ENCODE results near the gene ELOVL5.
"Not testable (repeated sequence)": the region's sequence is repeated elsewhere in the genome, so short reads cannot be mapped to it uniquely, and the experiment has no call there.

ELOVL5 gene

DNA sequence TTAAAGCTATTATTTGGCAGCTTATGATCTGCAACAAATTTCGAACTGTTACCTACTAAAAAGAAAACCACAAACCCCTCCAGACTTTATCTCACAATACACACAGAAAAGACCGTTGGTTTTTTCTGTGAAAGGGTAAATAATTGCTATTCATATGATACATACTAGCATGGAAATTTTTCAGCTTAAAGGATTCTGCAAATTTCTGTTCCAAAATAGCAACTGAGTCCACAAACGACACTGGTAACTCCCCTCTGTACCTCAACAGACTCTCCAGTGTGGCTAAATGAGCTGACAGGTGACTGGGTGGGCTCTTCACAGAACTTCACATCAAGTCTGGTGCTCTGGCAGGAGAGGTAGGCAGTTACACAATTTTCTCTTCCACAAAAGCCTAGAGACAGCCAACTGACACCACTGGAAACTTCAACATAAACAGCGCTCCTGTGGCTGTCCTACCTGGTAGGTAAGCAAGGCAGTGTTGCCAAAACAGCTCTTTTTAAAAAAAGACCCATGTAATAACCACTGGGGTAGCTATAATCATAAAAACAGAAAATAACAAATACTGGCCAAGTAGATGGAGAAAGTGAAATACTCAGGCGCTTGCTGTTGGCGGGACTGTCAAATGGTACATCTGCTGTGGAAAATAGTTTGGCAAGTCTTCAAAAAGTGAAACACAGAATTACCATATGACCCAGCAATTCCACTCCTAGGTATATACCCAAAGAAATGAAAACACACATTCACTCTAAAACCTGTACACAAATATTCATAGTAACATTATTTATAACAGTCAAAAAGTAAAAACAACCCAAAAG is 37.8 kb downstream of the ELOVL5 start:
- H3K27ac ChIP-seq, result no peak overlapping the region
- TF ChIP-seq EZH2 (IDR thresholded peaks at IDR 0.05) (no peak), POLR2AphosphoS5 (IDR thresholded peaks at IDR 0.05; ENCODE audit: borderline replicate concordance, low read depth, low read length) (no peak), FOXP2 (optimal IDR thresholded peaks at IDR 0.05; ENCODE audit: control extremely low read depth, extremely low read length, insufficient read depth) (no peak)
- H3K9ac ChIP-seq (ENCODE audit: insufficient read length), result no peak overlapping the region
- no peaks in the 10 kb centered on the region for H3K9me3 ChIP-seq (ENCODE audit: low read depth, low read length)
- peaks cover 12% of the 10 kb centered on the region; the same call in 1 of the 2 replicates for H3K36me3 ChIP-seq (ENCODE audit: insufficient read depth, low read length)
- DNase-seq (ENCODE audit: low read depth, low spot score), result no peak
- no peak overlapping the region for H3K4me3 ChIP-seq

DNA sequence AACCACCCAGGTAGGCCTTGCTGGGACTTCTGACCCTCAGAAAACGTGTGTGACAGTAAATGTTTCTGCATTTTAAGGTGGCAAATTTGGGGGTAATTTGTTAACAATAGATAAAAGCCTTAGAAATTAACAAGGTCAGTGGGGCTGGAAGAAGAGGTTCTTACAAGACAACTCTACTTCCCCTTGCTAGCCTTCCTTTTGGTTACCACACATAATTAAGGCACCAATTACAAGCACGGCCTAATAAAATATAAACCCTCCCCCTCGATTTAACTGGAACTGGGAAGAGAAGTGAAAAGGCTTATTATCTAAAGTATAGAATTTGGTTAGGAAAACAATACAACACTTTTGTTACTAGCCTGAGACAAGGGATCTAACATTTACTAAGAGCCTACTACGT is 38.8 kb downstream of the ELOVL5 start:
- 0 out of 2 replicates have a peak overlapping the region, but pooled peaks have one; percentile 21 for H3K27ac ChIP-seq
- no peaks in the 10 kb centered on the region for H3K9me3 ChIP-seq (ENCODE audit: low read depth, low read length)
- H3K4me3 ChIP-seq, result no peak overlapping the region
- TF ChIP-seq FOXP2 (optimal IDR thresholded peaks at IDR 0.05; ENCODE audit: control extremely low read depth, extremely low read length, insufficient read depth), result no peak
- TF ChIP-seq POLR2AphosphoS5 (IDR thresholded peaks at IDR 0.05; ENCODE audit: borderline replicate concordance, low read depth, low read length), result no peak
- TF ChIP-seq EZH2 (IDR thresholded peaks at IDR 0.05), result no peak
- DNase-seq (ENCODE audit: low read depth, low spot score), result no peak
- H3K9ac ChIP-seq (ENCODE audit: insufficient read length), result no peak overlapping the region
- H3K36me3 ChIP-seq (ENCODE audit: insufficient read depth, low read length), result peaks cover 12% of the 10 kb centered on the region; the same call in 1 of the 2 replicates

DNA sequence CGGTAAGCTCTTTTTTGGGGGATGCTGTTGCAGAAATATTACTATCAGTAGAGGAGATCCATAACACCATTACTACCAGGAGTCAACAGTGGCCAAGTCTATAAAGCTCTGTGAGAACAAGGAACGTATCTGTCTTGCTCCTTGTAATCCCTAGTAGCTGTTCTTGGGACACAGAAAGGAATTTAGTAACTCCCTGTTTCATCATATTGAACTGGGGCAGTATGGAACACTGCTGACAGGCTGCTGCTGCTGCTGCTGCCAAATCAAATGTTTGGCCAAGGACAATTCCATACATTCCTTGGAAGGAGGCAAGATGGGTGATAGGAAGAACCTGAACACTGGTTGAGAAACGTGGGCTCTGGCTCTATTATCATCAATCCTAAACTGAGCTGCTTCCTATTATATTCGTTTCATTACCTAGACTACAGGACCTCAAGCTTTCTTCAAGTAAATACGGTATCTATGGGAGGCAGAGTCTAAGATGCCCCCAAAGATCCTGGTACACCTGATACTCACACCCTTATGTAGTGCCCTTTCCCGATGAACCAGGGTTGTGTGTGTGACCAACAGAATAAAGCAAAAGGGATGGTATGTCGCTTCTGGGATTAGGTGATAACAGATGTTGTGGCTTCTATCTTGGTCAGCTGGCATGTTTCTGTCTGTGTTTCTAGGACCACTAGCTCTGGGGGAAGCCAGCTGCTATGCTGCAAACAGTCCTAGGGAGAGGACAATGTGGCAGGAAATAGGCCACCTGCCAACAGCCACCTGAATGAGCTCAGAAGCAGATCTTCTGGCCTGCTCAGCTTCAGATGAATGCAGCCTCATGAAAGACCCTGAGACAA is 39.5 kb downstream of the ELOVL5 start:
- H3K27ac ChIP-seq, result no peak overlapping the region
- H3K4me3 ChIP-seq, result no peak overlapping the region
- TF ChIP-seq FOXP2 (optimal IDR thresholded peaks at IDR 0.05; ENCODE audit: control extremely low read depth, extremely low read length, insufficient read depth) (no peak), POLR2AphosphoS5 (IDR thresholded peaks at IDR 0.05; ENCODE audit: borderline replicate concordance, low read depth, low read length) (no peak), EZH2 (IDR thresholded peaks at IDR 0.05) (no peak)
- DNase-seq (ENCODE audit: low read depth, low spot score), result no peak
- H3K9ac ChIP-seq (ENCODE audit: insufficient read length), result no peak overlapping the region
- no peaks in the 10 kb centered on the region for H3K9me3 ChIP-seq (ENCODE audit: low read depth, low read length)
- H3K36me3 ChIP-seq (ENCODE audit: insufficient read depth, low read length), result peaks cover 12% of the 10 kb centered on the region; the same call in 1 of the 2 replicates

DNA sequence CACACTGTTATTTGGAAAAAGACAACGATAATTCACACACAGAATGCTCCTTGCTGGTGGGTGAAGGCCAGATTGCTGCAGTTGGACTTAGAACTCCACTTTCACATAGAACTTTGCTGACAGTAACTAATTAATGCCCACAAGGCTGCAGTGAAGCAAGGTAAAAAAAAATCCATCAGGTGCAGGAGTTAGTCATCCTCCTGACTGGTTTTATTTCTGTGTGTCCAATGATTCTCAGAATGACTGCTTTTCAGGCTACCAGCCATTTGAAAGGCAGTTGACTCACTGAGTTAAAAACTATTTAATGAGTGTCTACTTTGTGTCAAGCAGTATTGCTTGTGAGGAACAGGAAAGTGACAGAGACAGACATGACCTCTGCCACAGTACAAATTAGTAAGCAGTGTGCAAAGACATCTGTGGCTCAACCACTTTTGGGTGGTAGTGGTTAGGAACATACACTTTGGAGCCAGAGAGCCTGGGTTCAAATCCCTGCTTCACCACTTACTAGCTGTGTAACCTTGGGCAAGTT is 41.9 kb downstream of the ELOVL5 start:
- Histone ChIP-seq H3K36me3 (ENCODE audit: insufficient read depth, low read length) (peaks cover 1% of the 10 kb centered on the region; the same call in 1 of the 2 replicates), H3K9me3 (ENCODE audit: low read depth, low read length) (no peaks in the 10 kb centered on the region), H3K9ac (ENCODE audit: insufficient read length) (no peak overlapping the region), H3K4me3 (no peak overlapping the region), H3K27ac (peak overlapping the region; percentile 70; the same call in 1 of the 2 replicates)
- no peak for TF ChIP-seq EZH2 (IDR thresholded peaks at IDR 0.05)
- TF ChIP-seq FOXP2 (optimal IDR thresholded peaks at IDR 0.05; ENCODE audit: control extremely low read depth, extremely low read length, insufficient read depth), result no peak
- TF ChIP-seq POLR2AphosphoS5 (IDR thresholded peaks at IDR 0.05; ENCODE audit: borderline replicate concordance, low read depth, low read length), result no peak
- no peak for DNase-seq (ENCODE audit: low read depth, low spot score)

DNA sequence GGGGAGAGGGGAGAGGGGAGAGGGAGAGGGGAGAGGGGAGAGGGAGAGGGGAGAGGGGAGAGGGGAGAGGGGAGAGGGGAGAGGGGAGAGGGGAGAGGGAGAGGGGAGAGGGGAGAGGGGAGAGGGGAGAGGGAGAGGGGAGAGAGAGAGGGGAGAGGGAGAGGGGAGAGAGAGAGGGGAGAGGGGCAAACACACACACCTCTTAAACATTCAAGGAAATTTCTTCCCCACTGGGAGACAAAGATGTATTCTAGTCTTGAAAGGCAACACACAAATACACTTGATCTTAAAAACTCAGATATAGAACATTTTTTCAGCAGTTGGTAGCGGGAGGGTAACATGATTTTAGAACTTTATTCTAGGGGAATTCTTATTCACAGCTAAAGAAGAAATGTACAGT is 42.5 kb downstream of the ELOVL5 start:
- DNase-seq (ENCODE audit: low read depth, low spot score); H3K9me3 ChIP-seq (ENCODE audit: low read depth, low read length); H3K9ac ChIP-seq (ENCODE audit: insufficient read length); H3K4me3 ChIP-seq; H3K36me3 ChIP-seq (ENCODE audit: insufficient read depth, low read length): not testable (repeated sequence)
- H3K27ac ChIP-seq, result peak overlapping the region; percentile 70; the same call in 1 of the 2 replicates

DNA sequence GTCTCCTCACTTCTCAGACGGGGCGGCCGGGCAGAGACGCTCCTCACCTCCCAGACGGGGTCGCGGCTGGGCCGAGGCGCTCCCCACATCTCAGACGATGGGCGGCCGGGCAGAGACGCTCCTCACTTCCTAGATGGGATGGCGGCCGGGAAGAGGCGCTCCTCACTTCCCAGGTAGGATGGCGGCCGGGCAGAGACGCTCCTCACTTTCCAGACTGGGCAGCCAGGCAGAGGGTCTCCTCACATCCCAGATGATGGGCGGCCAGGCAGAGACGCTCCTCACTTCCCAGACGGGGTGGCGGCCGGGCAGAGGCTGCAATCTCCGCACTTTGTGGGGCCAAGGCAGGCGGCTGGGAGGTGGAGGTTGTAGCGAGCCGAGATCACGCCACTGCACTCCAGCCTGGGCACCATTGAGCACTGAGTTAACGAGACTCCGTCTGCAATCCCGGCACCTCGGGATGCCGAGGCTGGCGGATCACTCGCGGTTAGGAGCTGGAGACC is 43.2 kb downstream of the ELOVL5 start:
- not testable (repeated sequence) for DNase-seq (ENCODE audit: low read depth, low spot score); H3K9ac ChIP-seq (ENCODE audit: insufficient read length); H3K36me3 ChIP-seq (ENCODE audit: insufficient read depth, low read length); H3K9me3 ChIP-seq (ENCODE audit: low read depth, low read length); H3K4me3 ChIP-seq; H3K27ac ChIP-seq

DNA sequence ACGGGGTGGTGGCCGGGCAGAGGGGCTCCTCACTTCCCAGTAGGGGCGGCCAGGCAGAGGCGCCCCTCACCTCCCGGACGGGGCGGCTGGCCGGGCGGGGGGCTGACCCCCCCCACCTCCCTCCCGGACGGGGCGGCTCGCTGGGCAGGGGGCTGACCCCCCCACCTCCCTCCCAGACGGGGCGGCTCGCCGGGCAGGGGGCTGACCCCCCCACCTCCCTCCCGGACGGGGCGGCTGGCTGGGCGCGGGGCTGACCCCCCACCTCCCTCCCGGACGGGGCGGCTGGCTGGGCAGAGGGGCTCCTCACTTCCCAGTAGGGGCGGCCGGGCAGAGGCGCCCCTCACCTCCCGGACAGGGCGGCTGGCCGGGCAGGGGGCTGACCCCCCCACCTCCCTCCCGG is 43.8 kb downstream of the ELOVL5 start:
- DNase-seq (ENCODE audit: low read depth, low spot score); H3K9me3 ChIP-seq (ENCODE audit: low read depth, low read length); H3K4me3 ChIP-seq; H3K9ac ChIP-seq (ENCODE audit: insufficient read length); H3K27ac ChIP-seq; H3K36me3 ChIP-seq (ENCODE audit: insufficient read depth, low read length): not testable (repeated sequence)

DNA sequence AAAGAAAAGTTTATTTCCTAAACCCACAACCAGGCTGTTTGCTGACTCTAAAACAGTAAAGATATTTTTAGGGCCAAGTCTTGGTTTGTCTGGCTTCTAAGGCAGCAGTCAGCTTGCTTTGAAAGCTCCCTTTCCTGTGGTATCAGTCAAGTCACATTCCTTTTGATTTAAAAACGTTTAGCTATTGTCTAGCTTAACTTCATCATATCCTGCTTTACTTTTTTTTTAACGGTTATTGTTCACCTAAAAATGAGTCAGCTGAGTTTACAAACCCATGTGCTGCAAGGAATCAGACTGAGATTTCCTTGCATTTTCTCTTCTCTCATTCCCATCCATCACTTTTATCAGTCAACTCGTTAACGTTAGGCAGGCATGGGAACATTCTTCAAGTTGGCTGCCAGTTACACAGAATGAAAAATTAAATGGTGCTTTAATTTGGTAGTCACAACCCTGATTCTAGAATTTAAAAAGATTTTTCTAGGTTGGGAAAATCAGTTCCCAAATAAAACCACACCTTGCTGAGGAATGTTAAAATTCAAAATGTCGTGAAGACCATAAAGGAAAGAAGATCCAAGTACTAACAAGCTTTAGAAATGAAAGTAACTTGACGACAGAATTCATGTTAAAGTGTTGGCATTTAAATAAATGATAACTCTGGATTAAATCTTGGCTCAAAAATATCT is 45.9 kb downstream of the ELOVL5 start:
- Histone ChIP-seq H3K9ac (ENCODE audit: insufficient read length) (no peak overlapping the region), H3K9me3 (ENCODE audit: low read depth, low read length) (no peaks in the 10 kb centered on the region), H3K4me3 (peak overlapping the region; percentile 4; the same call in 1 of the 2 replicates), H3K36me3 (ENCODE audit: insufficient read depth, low read length) (no peaks in the 10 kb centered on the region), H3K27ac (peak overlapping the region; percentile 69; the same call in 1 of the 2 replicates)
- no peak for DNase-seq (ENCODE audit: low read depth, low spot score)
- no peak for TF ChIP-seq FOXP2 (optimal IDR thresholded peaks at IDR 0.05; ENCODE audit: control extremely low read depth, extremely low read length, insufficient read depth)
- no peak for TF ChIP-seq POLR2AphosphoS5 (IDR thresholded peaks at IDR 0.05; ENCODE audit: borderline replicate concordance, low read depth, low read length)
